Activated CD8-positive, alpha-beta memory T cell treated with anti-CD3 and anti-CD28 coated beads, Interleukin-2, amount 50 U/mL, for 1 hour (primary cell): ENCODE results near the gene DENND4C.
"Not testable (repeated sequence)": the region's sequence is repeated elsewhere in the genome, so short reads cannot be mapped to it uniquely, and the experiment has no call there.

Experiments used
- DNase-seq: peaks from one replicate; pipeline ENCODE4 v3.0.0-alpha.2; 2020; ENCODE audit errors: extremely low read depth

DENND4C gene

DNA sequence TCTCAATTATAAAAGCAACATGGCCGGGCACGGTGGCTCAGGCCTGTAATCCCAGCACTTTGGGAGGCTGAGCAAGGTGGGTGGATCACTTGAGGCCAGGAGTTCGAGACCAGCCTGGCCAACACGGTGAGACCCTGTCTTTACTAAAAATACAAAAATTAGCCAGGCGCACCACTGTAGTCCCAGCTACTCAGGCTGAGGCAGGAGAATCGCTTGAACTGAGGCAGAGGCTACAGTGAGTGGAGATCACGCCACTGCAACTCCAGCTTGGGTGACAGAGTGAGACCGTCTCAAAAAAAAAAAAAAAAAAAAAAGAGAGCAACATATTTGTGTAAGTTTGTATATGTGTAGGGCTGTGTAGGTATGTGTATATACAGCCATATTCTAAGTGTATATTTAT, 142.1 kb downstream of the DENND4C start:
- no peak for DNase-seq

GRCh38 chr9:19373527-19373926, 143.0 kb downstream of the DENND4C start:
- no peak for DNase-seq

GRCh38 chr9:19375538-19375937, 145.0 kb downstream of the DENND4C start:
- no peak for DNase-seq

DNA sequence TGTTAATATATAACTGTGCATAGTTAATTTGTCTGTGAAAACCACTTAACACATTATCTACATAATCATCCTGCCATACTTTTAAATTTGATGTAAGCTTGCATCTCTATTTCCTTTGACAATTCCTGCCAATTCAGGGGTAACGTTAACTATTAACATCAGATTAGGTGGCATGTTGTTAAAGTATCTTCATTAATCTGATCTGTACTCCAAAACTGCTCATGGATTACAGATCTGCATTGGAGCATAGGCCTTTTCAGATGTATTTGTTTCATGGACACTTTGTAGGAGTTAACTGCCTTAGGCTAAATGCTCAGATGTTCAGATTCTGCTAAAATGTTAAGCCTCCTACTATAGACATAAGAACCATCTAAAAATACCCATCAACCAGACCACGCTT, 146.4 kb downstream of the DENND4C start:
- DNase-seq = no peak

GRCh38 chr9:19378164-19378563, 147.7 kb downstream of the DENND4C start:
- no peak for DNase-seq

DNA sequence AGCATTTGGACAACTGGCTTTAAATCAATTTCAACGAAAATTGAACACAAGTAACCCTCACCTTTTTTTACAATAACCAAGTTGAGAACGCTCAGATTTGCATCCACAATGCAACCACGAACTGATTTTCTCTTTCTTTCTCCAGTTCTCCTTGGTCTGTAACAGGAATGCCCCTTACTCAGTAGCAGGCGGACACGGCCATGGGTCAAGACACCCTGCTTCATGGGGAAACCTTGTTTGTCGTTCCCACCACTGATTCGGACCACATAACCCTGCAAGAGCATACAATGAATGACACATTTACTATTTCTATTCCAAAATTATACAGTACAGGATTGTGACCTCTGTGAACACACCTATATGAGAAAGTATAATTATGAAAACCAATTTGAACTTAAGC, 148.2 kb downstream of the DENND4C start:
- no peak for DNase-seq

DNA sequence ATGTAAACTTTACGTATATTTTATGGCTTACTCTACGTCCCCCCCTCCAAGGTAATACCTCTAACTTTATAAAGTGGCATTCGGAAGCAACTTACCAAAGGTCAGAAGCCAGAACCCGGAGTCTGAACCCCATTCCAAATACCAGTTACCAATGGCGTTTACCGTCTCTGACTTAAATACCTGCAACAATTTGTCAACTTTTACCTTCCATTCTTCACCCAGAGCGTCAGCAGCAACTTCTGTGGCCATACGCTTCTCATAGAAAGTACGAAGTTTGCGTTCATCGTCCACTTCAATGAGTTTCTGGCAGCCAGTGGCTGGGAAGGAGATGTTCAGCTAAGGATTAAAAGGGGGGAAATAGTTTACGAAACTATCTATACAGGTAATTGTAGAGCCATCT, 148.8 kb downstream of the DENND4C start:
- DNase-seq = no peak

DNA sequence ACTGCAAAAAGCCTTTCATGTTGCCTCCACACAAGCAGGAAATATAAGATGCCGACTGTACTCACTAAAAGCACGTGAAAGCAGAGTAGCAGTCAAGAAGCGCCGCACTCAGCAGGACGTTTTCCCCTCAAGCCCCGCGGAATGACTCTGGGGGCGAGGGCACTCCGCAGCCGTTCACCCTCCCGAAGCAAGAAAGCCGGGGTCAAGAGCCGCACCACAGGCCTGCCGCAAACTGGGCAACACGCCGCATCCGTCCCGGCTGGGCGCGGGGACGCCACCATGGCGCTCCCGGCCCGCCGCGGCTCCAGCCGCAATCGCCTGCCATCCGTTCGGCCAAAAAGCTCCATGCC, 149.2 kb downstream of the DENND4C start:
- no peak for DNase-seq

DNA sequence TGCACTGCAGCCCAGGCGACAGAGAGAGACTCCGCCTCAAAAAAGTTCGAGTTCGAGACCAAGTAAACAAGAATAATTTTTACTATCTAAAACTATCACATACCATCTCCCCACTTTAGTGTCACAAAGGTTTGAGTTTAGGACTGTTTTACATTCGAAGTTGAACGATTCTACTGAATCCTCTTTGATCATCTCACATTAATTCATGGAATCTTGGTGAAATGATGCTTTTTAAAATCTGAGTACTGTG, 150.3 kb downstream of the DENND4C start:
- DNase-seq = no peak

DNA sequence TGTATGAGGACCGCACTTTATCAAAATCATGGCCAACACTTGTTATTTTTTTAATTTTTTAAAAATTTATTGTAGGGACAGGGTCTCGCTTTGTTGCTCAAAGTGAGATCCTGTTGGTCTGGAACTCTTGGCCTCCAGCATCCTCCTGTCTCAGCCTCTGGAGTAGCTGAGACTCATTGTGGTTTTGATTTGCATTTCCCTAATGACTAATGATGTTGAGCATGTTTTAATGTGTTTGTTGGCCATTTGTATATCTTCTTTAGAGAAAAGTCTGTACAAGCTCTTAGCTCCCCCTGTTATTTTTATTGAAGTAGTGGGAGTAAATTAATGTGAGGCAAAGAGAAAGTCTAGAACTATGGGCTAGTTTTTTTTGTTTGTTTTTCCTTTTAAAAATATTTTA, 151.2 kb downstream of the DENND4C start:
- DNase-seq = no peak

DNA sequence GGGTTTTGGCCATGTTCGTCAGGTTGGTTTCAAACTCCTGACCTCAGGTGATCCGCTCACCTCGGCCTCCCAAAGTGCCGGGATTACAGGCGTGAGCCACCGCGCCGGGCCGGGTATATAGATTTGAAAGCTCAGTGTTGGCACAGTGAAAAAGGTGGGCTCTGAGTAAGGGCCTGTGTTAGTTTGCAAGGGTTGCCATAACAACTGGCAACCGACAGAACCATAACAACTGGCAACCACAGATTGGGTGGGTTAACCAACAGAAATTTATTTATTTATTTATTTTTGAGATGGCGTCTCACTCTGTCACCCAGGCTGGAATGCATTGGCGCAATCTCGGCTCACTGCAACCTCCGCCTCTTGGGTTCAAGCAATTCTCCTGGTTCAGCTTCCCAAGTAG, 154.7 kb downstream of the DENND4C start:
- not testable (repeated sequence) for DNase-seq

DNA sequence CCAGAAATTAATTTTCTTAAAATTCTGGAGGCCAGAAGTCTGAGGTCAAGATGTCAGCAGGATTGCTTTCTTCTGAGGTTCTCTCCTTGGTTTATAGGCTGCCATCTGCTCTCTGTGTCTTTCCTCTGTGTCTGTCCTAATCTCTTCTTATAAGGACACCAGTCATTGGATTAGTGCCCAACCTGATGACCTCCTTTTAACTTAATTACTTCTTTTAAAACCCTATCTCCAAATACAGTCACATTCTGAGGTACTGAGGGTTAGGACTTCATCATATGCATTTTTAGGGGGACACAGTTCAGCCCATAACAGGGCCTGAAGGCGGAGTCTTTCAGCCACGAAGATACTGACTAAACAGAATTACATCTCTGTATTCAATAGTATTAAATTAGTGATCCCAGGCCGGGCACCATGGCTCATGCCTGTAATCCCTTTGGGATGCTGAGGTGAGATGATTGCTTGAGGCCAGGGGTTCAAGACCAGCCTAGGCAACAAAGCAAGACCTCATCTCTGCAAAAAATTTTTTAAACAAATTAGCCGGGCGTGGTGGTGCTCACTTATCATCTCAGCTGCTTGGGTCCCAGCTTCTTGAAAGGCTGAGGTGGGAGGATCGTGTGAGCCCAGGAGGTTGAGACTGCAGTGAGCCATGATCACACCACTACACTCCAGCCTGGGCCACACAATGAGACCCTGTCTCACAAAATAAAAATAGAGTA, 155.5 kb downstream of the DENND4C start:
- no peak for DNase-seq

GRCh38 chr9:19386502-19387044, 156.1 kb downstream of the DENND4C start:
- no peak for DNase-seq

GRCh38 chr9:19387317-19387716, 156.8 kb downstream of the DENND4C start:
- no peak for DNase-seq

DNA sequence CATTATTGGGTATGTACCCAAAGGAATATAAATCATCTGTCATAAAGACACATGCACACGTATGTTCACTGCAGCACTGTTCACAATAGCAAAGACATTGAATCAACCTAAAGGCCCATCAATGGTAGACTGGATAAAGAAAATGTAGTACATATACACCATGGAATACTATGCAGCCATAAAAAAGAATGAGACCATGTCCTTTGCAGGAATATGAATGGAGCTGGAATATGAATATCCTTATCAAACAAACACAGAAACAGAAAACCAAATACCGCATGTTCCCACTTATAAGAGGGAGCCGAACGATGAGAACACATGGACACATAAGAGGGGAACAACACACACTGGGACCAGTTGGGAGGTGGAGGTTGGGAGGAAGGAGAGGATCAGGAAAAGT, 159.0 kb downstream of the DENND4C start:
- not testable (repeated sequence) for DNase-seq

DNA sequence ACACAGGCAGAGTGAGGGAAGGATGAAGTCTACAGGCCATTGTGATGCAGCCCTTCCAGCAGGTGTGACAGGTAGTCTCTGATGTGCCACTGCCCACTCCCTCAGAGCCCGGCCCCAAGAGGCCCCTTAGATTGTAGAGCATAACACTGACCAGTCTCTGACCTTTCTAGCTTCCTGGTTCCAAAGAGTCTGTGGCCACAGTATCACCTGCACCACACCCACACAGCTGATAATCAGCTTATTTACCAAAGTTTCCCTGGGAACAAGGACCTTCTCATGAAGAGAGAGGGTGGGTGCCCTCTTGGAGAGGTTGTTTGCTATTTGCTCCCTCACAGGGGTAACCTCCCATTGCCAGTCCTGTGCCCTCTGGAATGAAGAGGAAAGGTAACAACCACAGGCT, 167.4 kb downstream of the DENND4C start:
- DNase-seq = no peak

- not testable (repeated sequence) for DNase-seq
Measured at GRCh38 chr9:19403231-19403630, 172.7 kb downstream of the DENND4C start.

DNA sequence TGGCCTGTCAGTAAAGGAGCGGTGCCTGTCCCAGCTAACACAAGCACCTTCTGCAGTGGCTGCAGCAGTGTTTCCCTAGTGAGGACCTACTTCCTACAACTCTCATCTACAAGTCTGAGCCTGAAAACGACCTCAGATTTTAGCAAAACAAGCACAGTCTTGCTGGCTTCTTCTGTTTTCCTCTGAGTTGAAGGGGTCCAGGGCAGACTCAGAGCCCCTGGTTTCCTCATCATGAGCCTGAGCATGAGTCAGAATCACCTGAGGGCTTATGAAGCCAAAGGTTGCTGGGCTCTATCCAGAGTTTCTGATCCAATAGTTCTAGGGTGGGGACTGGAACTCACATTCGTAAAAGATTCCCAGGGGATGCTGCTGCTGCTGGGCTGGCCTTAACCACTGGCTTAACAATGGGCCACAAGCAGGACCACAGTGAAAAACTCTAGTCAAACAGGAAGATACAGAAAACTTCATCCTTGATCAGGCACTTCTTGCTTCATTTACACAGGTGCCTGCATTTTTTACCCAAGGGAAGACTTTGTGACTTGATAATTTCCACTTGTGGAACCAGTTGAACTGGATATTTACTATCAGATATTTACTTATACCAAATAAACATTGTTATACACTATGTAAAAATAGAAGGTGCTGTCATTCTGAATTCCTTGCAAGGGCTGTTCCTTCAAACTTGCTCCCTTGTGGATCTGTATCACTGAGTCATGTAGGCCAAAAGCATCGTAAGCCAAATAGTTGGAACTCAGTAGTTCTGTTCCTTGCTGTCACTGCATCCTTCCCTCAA, 174.0 kb downstream of the DENND4C start:
- DNase-seq = no peak

- no peak for DNase-seq
Measured at GRCh38 chr9:19405771-19406170, 175.3 kb downstream of the DENND4C start.

GRCh38 chr9:19408316-19408692, 177.8 kb downstream of the DENND4C start:
- no peak for DNase-seq

DNA sequence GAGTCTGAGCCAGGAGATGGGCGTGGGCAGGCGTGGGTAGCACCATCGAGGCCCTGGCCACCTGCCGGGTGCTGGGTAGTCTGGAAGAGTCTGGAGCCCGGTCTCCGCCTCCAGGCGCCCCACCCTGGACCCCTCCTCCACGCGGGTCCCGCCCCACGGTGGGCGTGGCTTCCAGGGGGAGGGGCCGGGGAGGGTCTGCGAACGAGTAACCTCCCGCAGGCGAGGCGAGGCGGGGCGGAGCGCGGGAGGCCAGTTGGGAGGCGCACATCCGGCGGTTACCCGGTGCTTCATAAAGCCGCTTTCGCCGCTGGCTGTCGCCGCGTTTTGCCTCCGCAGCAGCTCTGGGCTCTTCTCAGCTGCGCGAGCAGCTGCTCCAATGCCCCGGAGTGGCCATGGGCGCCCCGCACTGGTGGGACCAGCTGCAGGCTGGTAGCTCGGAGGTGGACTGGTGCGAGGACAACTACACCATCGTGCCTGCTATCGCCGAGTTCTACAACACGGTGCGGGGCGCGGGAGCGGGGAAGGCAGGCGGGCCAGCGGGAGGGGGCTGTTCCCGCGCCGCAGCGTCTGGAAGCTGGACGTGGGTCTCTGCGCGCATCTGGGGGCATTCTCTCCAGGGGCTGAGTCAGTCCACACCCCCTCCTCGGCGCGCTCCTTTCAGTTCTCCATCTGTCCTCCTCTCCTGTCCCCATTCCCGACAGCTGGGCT, 178.4 kb downstream of the DENND4C start, which contains the start of gene ACER2:
Gene ACER2, plus strand, starts transcription at position 317 of the 708 bp plus-strand sequence. Its CDS starts 76 bp downstream, at position 393.
- DNase-seq = peak; percentile 66

DNA sequence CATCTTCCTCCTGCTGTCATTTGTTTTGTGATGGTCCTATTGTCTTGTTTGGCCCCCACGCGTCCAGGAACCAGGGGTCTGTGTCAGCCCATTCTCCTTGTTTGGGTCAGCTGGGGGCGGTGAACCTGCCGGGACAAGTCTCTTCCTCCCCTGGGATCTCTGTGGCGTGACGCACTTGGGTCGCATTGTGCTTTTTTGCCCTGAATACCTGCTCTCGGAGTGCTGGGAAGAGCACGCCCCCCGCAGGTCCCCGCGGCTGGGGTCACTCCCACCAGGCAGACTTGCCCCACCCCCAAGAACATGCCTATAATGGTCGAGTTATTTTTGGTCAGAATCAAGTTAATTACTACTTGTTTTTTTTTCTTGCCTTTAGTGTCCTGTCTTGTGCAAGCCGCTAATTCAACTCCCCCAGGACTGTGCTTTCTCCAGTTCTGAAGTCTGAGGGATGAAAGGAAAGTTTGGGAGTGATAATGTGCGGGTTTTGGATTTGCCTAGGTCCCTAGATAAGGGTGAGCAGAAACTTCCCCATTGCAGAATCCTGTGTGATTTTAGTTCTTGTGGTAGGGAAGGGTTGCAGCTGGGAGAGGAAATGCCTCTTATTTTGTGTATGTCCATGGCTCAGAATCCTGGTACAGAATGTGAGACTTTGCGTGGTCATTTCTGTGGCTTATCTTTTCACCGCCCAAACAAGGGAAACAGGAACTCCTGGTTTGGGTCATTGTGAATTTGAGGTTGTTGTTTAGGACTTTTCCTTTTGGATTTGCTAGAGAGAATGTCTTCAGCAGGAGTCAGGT, 179.1 kb downstream of the DENND4C start:
- no peak for DNase-seq
